Natural killer cell treated with Interleukin-12 subunit alpha and Interleukin-12 subunit beta and Interleukin-15 and Interleukin-18, amount 100 ng/mL, for 72 hours (primary cell): ENCODE measurements around the gene RPS25. TPM values are rescaled to one million over a fixed set of nuclear protein-coding genes. Genes with fewer than 3 reads are reported as not detected.
A peak's percentile ranks its signal among the peaks of the same experiment; 100 is the strongest.
"Not testable (repeated sequence)": the region's sequence is repeated elsewhere in the genome, so short reads cannot be mapped to it uniquely, and the experiment has no call there.

Source experiments
- ATAC-seq, 2 donors: fragments of 150-1000 bp; cut with Tn5 transposase in 1 of 2; sonication (Bioruptor Pico), chemical (Tn5 transposase) in 1 of 2; 2 replicates each; pipeline ENCODE4 v1.10.0; 2021
- DNase-seq: peaks from one replicate; pipeline ENCODE4 v3.0.0; 2022; ENCODE audit warnings: low spot score
- H3K27ac Mint-ChIP-seq, 2 donors: 1 replicate in 1 of 2; 2 replicates in 1 of 2; pipeline ENCODE4 v1.8.0; 2022; ENCODE audit warnings: mixed read lengths in 2 of 2, mild to moderate bottlenecking in 1 of 2, moderate library complexity in 1 of 2
- H3K27me3 Mint-ChIP-seq, 2 donors: 1 replicate in 1 of 2; 2 replicates in 1 of 2; pipeline ENCODE4 v1.8.0; 2022; ENCODE audit warnings: mixed read lengths in 2 of 2
- H3K36me3 Mint-ChIP-seq: one replicate; pipeline ENCODE4 v1.8.0; 2022; ENCODE audit warnings: mixed read lengths
- H3K4me1 Mint-ChIP-seq, 2 donors: 1 replicate in 1 of 2; 2 replicates in 1 of 2; pipeline ENCODE4 v1.8.0; 2022; ENCODE audit warnings: low read depth in 2 of 2, mixed read lengths in 2 of 2, mild to moderate bottlenecking in 1 of 2
- H3K4me3 Mint-ChIP-seq: one replicate; pipeline ENCODE4 v1.8.0; 2022; ENCODE audit warnings: mixed read lengths
- H3K9me3 Mint-ChIP-seq: 2 replicates; pipeline ENCODE4 v1.8.0; 2022; ENCODE audit warnings: mixed read lengths
- total RNA-seq, 2 donors: library from RNA; stranded (reverse); gene quantifications; one replicate each; pipeline ENCODE4 v1.2.3, GENCODE V29; 2022

Gene RPS25
- total RNA-seq, 2 donors from 2014 or later = 711 to 875 TPM

GRCh38 chr11:118988280-118988679 lies 29.9 kb downstream of the RPS25 start:
- no peak for ATAC-seq

DNA sequence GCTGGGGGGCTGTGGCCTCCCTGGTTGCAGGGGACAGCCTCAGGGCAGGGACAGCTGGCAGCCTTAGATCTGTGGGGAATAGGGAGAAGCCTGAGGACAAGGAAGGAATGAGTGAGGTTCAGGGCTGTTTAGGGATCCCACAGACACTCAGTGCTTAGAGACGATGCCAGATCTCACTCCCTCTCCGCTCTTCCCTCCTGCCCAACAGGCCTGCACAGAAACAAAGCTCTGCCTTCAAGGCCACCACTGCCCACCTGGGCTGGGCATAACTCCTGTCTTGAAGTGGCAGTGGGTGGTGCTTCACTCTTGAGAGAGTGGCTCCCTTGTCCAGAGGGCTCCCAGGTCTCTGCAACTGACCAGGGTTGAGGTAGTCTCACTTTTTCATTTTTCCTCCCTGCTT lies 33.3 kb downstream of the RPS25 start:
- no peaks in the 10 kb centered on the region for H3K36me3 Mint-ChIP-seq
- H3K9me3 Mint-ChIP-seq = no peaks in the 10 kb centered on the region
- H3K4me1 Mint-ChIP-seq = no peaks in the 10 kb centered on the region
- H3K4me3 Mint-ChIP-seq = no peak overlapping the region
- H3K27me3 Mint-ChIP-seq = peaks cover 0 to 4% of the 10 kb centered on the region in 2 donors
- ATAC-seq (no peak), DNase-seq (no peak)
- H3K27ac Mint-ChIP-seq = no peak overlapping the region

More at GRCh38 chr11:118988280-118988679, 29.9 kb downstream of the RPS25 start:
- Mint-ChIP-seq H3K27ac (peak overlapping the region in 1 of 2 donors; percentile 84), H3K4me3 (no peak overlapping the region), H3K36me3 (no peaks in the 10 kb centered on the region), H3K4me1 (no peaks in the 10 kb centered on the region), H3K9me3 (no peaks in the 10 kb centered on the region), H3K27me3 (peaks cover 0 to 4% of the 10 kb centered on the region in 2 donors)
- DNase-seq = no peak

GRCh38 chr11:118984337-118984736 lies 33.8 kb downstream of the RPS25 start:
- H3K27ac Mint-ChIP-seq, H3K4me1 Mint-ChIP-seq, H3K27me3 Mint-ChIP-seq, H3K9me3 Mint-ChIP-seq, H3K36me3 Mint-ChIP-seq, H3K4me3 Mint-ChIP-seq, ATAC-seq, DNase-seq: not testable (repeated sequence)

DNA sequence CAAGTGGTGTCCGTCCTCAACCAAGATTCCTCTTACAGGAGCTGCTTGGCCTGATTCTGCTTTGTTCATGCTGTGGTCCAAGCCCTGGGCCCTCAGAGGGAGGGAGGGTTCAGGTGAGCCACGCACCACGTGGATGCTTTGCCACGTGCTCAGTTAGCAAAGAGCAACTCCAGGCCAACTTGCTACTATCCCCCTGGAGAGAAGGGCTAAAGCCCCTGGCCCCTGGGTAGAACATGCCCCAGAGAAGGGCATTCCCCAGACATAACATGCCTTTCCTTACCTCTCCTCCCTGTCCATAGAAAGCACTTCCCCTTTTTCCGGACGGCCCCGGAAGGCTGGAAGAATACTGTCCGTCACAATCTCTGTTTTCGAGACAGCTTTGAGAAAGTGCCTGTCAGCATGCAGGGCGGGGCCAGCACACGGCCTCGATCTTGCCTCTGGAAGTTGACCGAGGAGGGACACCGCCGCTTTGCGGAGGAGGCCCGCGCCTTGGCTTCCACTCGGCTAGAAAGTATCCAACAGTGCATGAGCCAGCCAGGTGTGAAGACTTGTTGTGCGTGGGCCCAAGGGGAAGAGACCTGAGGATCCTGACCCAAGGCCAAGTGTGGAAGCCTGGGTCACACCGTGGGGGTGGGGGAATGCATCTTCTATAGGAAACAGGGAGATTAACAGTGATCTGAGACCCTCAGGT lies 37.8 kb downstream of the RPS25 start:
- H3K4me1 Mint-ChIP-seq = no peaks in the 10 kb centered on the region
- H3K9me3 Mint-ChIP-seq = no peaks in the 10 kb centered on the region
- H3K27ac Mint-ChIP-seq = no peak overlapping the region
- H3K36me3 Mint-ChIP-seq = no peaks in the 10 kb centered on the region
- H3K4me3 Mint-ChIP-seq = no peak overlapping the region
- peaks cover 0 to 3% of the 10 kb centered on the region in 2 donors for H3K27me3 Mint-ChIP-seq
- no peak for DNase-seq
- no peak for ATAC-seq

GRCh38 chr11:118979434-118979833 lies 38.7 kb downstream of the RPS25 start:
- ATAC-seq = no peak
- DNase-seq = no peak
- H3K36me3 Mint-ChIP-seq = no peaks in the 10 kb centered on the region
- peaks cover 5 to 6% of the 10 kb centered on the region in 2 donors for H3K4me1 Mint-ChIP-seq
- no peak overlapping the region for H3K27ac Mint-ChIP-seq
- peaks cover 8% of the 10 kb centered on the region in 2 donors for H3K27me3 Mint-ChIP-seq
- H3K9me3 Mint-ChIP-seq = no peaks in the 10 kb centered on the region
- H3K4me3 Mint-ChIP-seq = no peak overlapping the region

- H3K27ac Mint-ChIP-seq = no peak overlapping the region
- DNase-seq = no peak
Observed at GRCh38 chr11:118975771-118976709, 42.1 kb downstream of the RPS25 start.

DNA sequence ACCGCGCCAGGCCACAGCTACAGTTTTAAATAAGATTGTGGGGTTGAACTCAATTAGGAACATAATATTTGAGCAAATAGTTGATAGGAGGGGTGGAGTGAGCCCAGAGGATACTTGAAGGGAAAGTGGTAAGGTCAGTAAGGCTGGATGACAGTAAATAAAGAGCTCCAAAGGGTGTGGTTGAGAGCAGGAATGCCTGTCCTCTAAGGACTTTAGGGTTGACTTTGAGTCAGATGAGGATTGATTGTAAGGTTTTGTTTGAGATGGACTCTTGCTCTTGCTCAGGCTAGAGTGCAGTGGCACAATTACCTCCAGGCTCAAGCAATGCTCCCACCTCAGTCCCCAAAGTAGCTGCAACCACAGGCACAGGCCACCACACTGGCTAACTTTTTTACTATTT lies 44.2 kb downstream of the RPS25 start:
- Mint-ChIP-seq H3K36me3 (no peaks in the 10 kb centered on the region), H3K9me3 (no peaks in the 10 kb centered on the region), H3K4me3 (no peak overlapping the region), H3K4me1 (peaks cover 5 to 6% of the 10 kb centered on the region in 2 donors), H3K27me3 (peaks cover 15 to 16% of the 10 kb centered on the region in 2 donors), H3K27ac (no peak overlapping the region)
- no peak for DNase-seq
- ATAC-seq = no peak

More at GRCh38 chr11:118975771-118976709, 42.1 kb downstream of the RPS25 start:
- H3K4me3 Mint-ChIP-seq = no peak overlapping the region
- H3K27me3 Mint-ChIP-seq = peaks cover 13 to 16% of the 10 kb centered on the region in 2 donors
- H3K9me3 Mint-ChIP-seq = no peaks in the 10 kb centered on the region
- peaks cover 5 to 6% of the 10 kb centered on the region in 2 donors for H3K4me1 Mint-ChIP-seq
- no peak for ATAC-seq
- no peaks in the 10 kb centered on the region for H3K36me3 Mint-ChIP-seq

DNA sequence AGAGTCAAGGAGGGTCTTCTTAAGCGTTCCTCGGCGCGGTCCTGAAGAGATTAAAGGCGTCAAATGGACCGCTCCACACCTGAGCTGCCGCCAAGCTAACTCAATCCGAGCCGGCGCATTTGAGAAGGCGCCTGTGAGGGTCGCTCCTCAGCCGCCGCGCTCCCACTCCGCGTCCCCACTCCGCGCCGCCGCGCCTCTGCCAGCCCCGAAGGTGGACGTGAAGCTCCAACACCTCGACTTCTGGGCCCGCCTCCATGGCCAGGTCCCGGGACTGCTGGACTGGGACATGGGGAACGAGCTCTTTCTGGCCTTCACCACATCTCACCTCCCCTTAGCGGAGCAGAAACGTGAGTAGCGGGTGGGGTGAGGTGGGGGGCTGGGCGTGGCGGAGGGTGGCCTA lies 46.5 kb downstream of the RPS25 start, which contains the start of gene FOXR1:
FOXR1 (plus strand) TSS at position 116 of the 400 bp plus-strand sequence; CDS start at position 287, 171 bp downstream.
- Mint-ChIP-seq H3K4me1 (peaks cover 5 to 6% of the 10 kb centered on the region in 2 donors), H3K36me3 (no peaks in the 10 kb centered on the region), H3K4me3 (no peak within 1 kb of the TSS), H3K27me3 (peaks cover 12 to 16% of the 10 kb centered on the region in 2 donors), H3K9me3 (no peaks in the 10 kb centered on the region), H3K27ac (no peak within 1 kb of the TSS)
- DNase-seq (no peak), ATAC-seq (no peak)

- H3K4me1 Mint-ChIP-seq, ATAC-seq, H3K27ac Mint-ChIP-seq, H3K36me3 Mint-ChIP-seq, H3K9me3 Mint-ChIP-seq, DNase-seq, H3K27me3 Mint-ChIP-seq, H3K4me3 Mint-ChIP-seq: not testable (repeated sequence)
Observed at GRCh38 chr11:118969508-118969907, 48.6 kb downstream of the RPS25 start.

Other genes starting within 250 kb of the RPS25 start
- 100 to 1,000 TPM; 145 to 214 TPM for gene DDX6, start 227.2 kb downstream of the RPS25 start, total RNA-seq
- gene CXCR5, start 134.5 kb downstream of the RPS25 start, total RNA-seq = 1 to 10 TPM; 3.1 to 6.3 TPM
- gene BCL9L, start 92.4 kb downstream of the RPS25 start, total RNA-seq = 10 to 100 TPM; 33.5 to 62.2 TPM
- 1 to 10 TPM in 1 of 2 donors, under 1 TPM in 1; 0.64 to 1.1 TPM for gene UPK2, start 62.0 kb downstream of the RPS25 start, total RNA-seq
- gene FOXR1, start 46.6 kb downstream of the RPS25 start, total RNA-seq = not detected
- 10 to 100 TPM; 53.4 to 97.8 TPM for gene CENATAC, start 20.2 kb downstream of the RPS25 start, total RNA-seq
- 10 to 100 TPM; 76.3 to 82.3 TPM for gene TRAPPC4, start 423 bp upstream of the RPS25 start, total RNA-seq
- 10 to 100 TPM; 20.3 to 32.6 TPM for gene SLC37A4, start 12.5 kb upstream of the RPS25 start, total RNA-seq
- 100 to 1,000 TPM; 259 to 333 TPM for gene HYOU1, start 38.9 kb upstream of the RPS25 start, total RNA-seq
- gene VPS11, start 49.5 kb upstream of the RPS25 start, total RNA-seq = 10 to 100 TPM; 34.7 to 42.0 TPM
- 10 to 100 TPM; 18.0 to 53.9 TPM for gene HMBS, start 66.5 kb upstream of the RPS25 start, total RNA-seq
- 10 to 100 TPM; 51.9 to 96.2 TPM for gene DPAGT1, start 83.5 kb upstream of the RPS25 start, total RNA-seq
- gene C2CD2L, start 89.0 kb upstream of the RPS25 start, total RNA-seq = 10 to 100 TPM; 37.9 to 58.4 TPM
- gene HINFP, start 103.2 kb upstream of the RPS25 start, total RNA-seq = 10 to 100 TPM; 33.4 to 49.5 TPM
- gene ABCG4, start 130.7 kb upstream of the RPS25 start, total RNA-seq = not detected
- gene NLRX1, start 150.4 kb upstream of the RPS25 start, total RNA-seq = 10 to 100 TPM; 13.0 to 14.1 TPM
- under 1 TPM in 1 of 2 donors, not detected in 1; 0.64 TPM for gene NHERF4, start 167.1 kb upstream of the RPS25 start, total RNA-seq
- 10 to 100 TPM; 29.1 to 50.5 TPM for gene CBL, start 188.0 kb upstream of the RPS25 start, total RNA-seq